ENCODE results near the gene SOCS6. TPM values are rescaled to one million over a fixed set of nuclear protein-coding genes. Genes with fewer than 3 reads are reported as not detected.

Gene SOCS6
- polyA plus RNA-seq, 1 of the 3 experiments (the other 2 are of a cell fraction) = 12.1 TPM

GRCh38 chr18:70313640-70314039, 24.8 kb downstream of the SOCS6 start:
- peaks cover 5% of the 10 kb centered on the region; the same call in 1 of the 2 replicates for H3K9me3 ChIP-seq
- WGBS (ENCODE audit: low lambda C conversion rate) = 91% methylated on average over 3 of the region's 3 CpGs
- no peak overlapping the region for H3K27ac ChIP-seq (ENCODE audit: low read depth in 2 of 2, low read length in 1 of 2)
- H3F3A ChIP-seq (replicated peaks; ENCODE audit: insufficient read depth) = peaks cover 5% of the 10 kb centered on the region
- TF ChIP-seq PBX3 (IDR thresholded peaks at IDR 0.05) = no peak
- no peak for TF ChIP-seq EZH2phosphoT487 (IDR thresholded peaks at IDR 0.05; ENCODE audit: borderline replicate concordance, low read depth)
- TF ChIP-seq NFIC (IDR thresholded peaks at IDR 0.05; ENCODE audit: borderline replicate concordance) = no peak
- no peak for TF ChIP-seq JUND (IDR thresholded peaks at IDR 0.05)
- TF ChIP-seq SIN3A (IDR thresholded peaks at IDR 0.05; ENCODE audit: borderline replicate concordance, low read depth, low read length) = no peak
- TF ChIP-seq TEAD4 (IDR thresholded peaks at IDR 0.05; ENCODE audit: borderline replicate concordance, insufficient read depth) = no peak
- TF ChIP-seq USF1 (IDR thresholded peaks at IDR 0.05; ENCODE audit: borderline replicate concordance, low read depth) = no peak
- no peak for TF ChIP-seq FOXM1 (IDR thresholded peaks at IDR 0.05; ENCODE audit: low read depth)
- no peak for TF ChIP-seq RFX5 (IDR thresholded peaks at IDR 0.05; ENCODE audit: low read length)
- TF ChIP-seq CTCF (IDR thresholded peaks at IDR 0.05) = no peak
- TF ChIP-seq EP300 (IDR thresholded peaks at IDR 0.05; ENCODE audit: borderline replicate concordance in 1 of 2, low read depth in 1 of 2, low read length in 1 of 2) = no peak
- no peak for TF ChIP-seq FOSL2 (IDR thresholded peaks at IDR 0.05; ENCODE audit: borderline replicate concordance, low read depth)
- TF ChIP-seq MEF2A (IDR thresholded peaks at IDR 0.05; ENCODE audit: borderline replicate concordance, low read depth) = no peak
- no peak for TF ChIP-seq SMC3 (IDR thresholded peaks at IDR 0.05; ENCODE audit: low read depth, low read length)
- no peak for TF ChIP-seq RCOR1 (IDR thresholded peaks at IDR 0.05; ENCODE audit: low read length)
- TF ChIP-seq MXI1 (IDR thresholded peaks at IDR 0.05; ENCODE audit: low read depth, low read length) = no peak
- no peak for TF ChIP-seq ELF1 (IDR thresholded peaks at IDR 0.05)
- no peak for TF ChIP-seq TAF1 (IDR thresholded peaks at IDR 0.05; ENCODE audit: borderline replicate concordance, low read depth, low read length)
- no peak for TF ChIP-seq POLR2AphosphoS5 (IDR thresholded peaks at IDR 0.05; ENCODE audit: low read depth, low read length)
- H3K4me1 ChIP-seq (ENCODE audit: control insufficient read depth in 1 of 2, insufficient read depth in 2 of 2, low read depth in 1 of 2, low read length in 1 of 2) = no peaks in the 10 kb centered on the region
- no peak overlapping the region for H2AFZ ChIP-seq (ENCODE audit: low read depth)
- no peaks in the 10 kb centered on the region for H3K27me3 ChIP-seq (ENCODE audit: insufficient read depth)
- CTCF ChIA-PET = no interaction called here
- peaks cover 2 to 26% of the 10 kb centered on the region in 2 experiments for H3K36me3 ChIP-seq (replicated peaks in 1 of 2; ENCODE audit: control insufficient read depth in 1 of 2, insufficient read depth in 2 of 2, low read length in 1 of 2)
- no peak overlapping the region for H3K4me3 ChIP-seq (ENCODE audit: low read depth in 2 of 2, low read length in 1 of 2)
- peaks cover 100% of the 10 kb centered on the region for H3K79me2 ChIP-seq (ENCODE audit: insufficient read depth)
- no peak overlapping the region for H3K4me2 ChIP-seq
- no peak overlapping the region for H3K9ac ChIP-seq
- H4K20me1 ChIP-seq (ENCODE audit: insufficient read depth) = peaks cover 76% of the 10 kb centered on the region
- no peaks in the 10 kb centered on the region for H3K9me2 ChIP-seq
- DNase-seq = no peak
- POLR2A ChIA-PET = no interaction called here
